Thymus (tissue), 11 donors: ENCODE measurements around the gene TANGO6. TPM values are rescaled to one million over a fixed set of nuclear protein-coding genes. Genes with fewer than 3 reads are reported as not detected.

Experiments used
- DNase-seq, 9 donors: peaks; one replicate each; pipeline ENCODE4 v3.0.0-alpha.2; 2013; ENCODE audit warnings: low spot score in 9 of 9, low read depth in 6 of 9, missing footprints in 1 of 9
- H3K27ac ChIP-seq, 2 donors: one replicate each; pipeline ENCODE4 v1.5.1; 2013; ENCODE audit warnings: control low read depth in 1 of 2, low read depth in 1 of 2, low read length in 1 of 2, mild to moderate bottlenecking in 1 of 2, moderate library complexity in 1 of 2
- H3K27me3 ChIP-seq, 2 donors: one replicate each; pipeline ENCODE4 v1.5.1; 2013; ENCODE audit warnings: low read length in 1 of 2; ENCODE audit not compliant: control insufficient read depth in 2 of 2, insufficient read depth in 1 of 2
- H3K36me3 ChIP-seq, 2 donors: one replicate each; pipeline ENCODE4 v1.5.1; 2013; ENCODE audit warnings: low read length in 1 of 2, mild to moderate bottlenecking in 1 of 2, moderate library complexity in 1 of 2; ENCODE audit not compliant: control insufficient read depth in 2 of 2, insufficient read depth in 2 of 2
- H3K4me1 ChIP-seq, 2 donors: one replicate each; pipeline ENCODE4 v1.5.1; 2013; ENCODE audit warnings: low read length in 2 of 2; ENCODE audit not compliant: control insufficient read depth in 2 of 2, insufficient read depth in 2 of 2
- H3K4me3 ChIP-seq, 2 donors: one replicate each; pipeline ENCODE4 v1.5.1; 2013; ENCODE audit warnings: low read length in 2 of 2, control low read depth in 1 of 2, mild to moderate bottlenecking in 1 of 2
- H3K9me3 ChIP-seq, 2 donors: one replicate each; pipeline ENCODE4 v1.5.1; 2013; ENCODE audit warnings: low read length in 1 of 2, mild to moderate bottlenecking in 1 of 2; ENCODE audit not compliant: control insufficient read depth in 2 of 2, insufficient read depth in 1 of 2
- WGBS: extraction: QIAGEN DNeasy Blood & Tissue Kit; methylation state at CpG from one replicate; pipeline ENCODE4 v1.1.7; 2013; 5-methylcytosine and 5-hydroxymethylcytosine counted together
- polyA plus RNA-seq: library from polyadenylated mRNA; stranded (reverse); fragments of 200-250 nt; gene quantifications from one replicate; pipeline ENCODE4 v1.2.3, GENCODE V29; 2013
- total RNA-seq: library from RNA; stranded (reverse); fragments of 120-200 nt; gene quantifications from one replicate; pipeline ENCODE4 v1.2.4, GENCODE V29; 2013
- donor health status: healthy.

Gene TANGO6
- total and polyA plus RNA-seq, 2 donors = 3.2 to 9.1 TPM

- WGBS = 89% methylated on average over 5 of the region's 5 CpGs
- Histone ChIP-seq H3K9me3 (no peaks in the 10 kb centered on the region), H3K4me1 (peaks cover 0 to 3% of the 10 kb centered on the region in 2 donors), H3K4me3 (no peak overlapping the region), H3K27me3 (no peaks in the 10 kb centered on the region), H3K27ac (no peak overlapping the region), H3K36me3 (no peaks in the 10 kb centered on the region)
- DNase-seq = no peak
Measured at GRCh38 chr16:69094501-69094900, 251.2 kb downstream of the TANGO6 start.

- Histone ChIP-seq H3K4me3 (no peak overlapping the region), H3K36me3 (no peaks in the 10 kb centered on the region), H3K4me1 (no peaks in the 10 kb centered on the region), H3K9me3 (no peaks in the 10 kb centered on the region), H3K27ac (no peak overlapping the region), H3K27me3 (peaks cover 0 to 2% of the 10 kb centered on the region in 2 donors)
- no peak for DNase-seq
- 94% methylated on average over 6 of the region's 6 CpGs for WGBS
Measured at GRCh38 chr16:69095193-69095592, 251.9 kb downstream of the TANGO6 start.

GRCh38 chr16:69100071-69100691, 256.9 kb downstream of the TANGO6 start:
- 91% methylated on average over 11 of the region's 11 CpGs for WGBS
- no peak for DNase-seq
- Histone ChIP-seq H3K4me3 (no peak overlapping the region), H3K4me1 (no peaks in the 10 kb centered on the region), H3K27me3 (peaks cover 6 to 28% of the 10 kb centered on the region in 2 donors), H3K36me3 (no peaks in the 10 kb centered on the region), H3K27ac (no peak overlapping the region), H3K9me3 (no peaks in the 10 kb centered on the region)

GRCh38 chr16:69105501-69106361, 262.4 kb downstream of the TANGO6 start, which contains the start of gene HAS3:
HAS3 (plus strand) TSS chr16:69105653; CDS start chr16:69109396, 3,743 bp downstream.
- H3K36me3 ChIP-seq = peaks cover 3 to 6% of the 10 kb centered on the region in 2 donors
- peak within 1 kb of the TSS; percentile 22 to 53 for H3K4me3 ChIP-seq
- H3K27ac ChIP-seq = no peak within 1 kb of the TSS
- peaks cover 10 to 28% of the 10 kb centered on the region in 2 donors for H3K4me1 ChIP-seq
- no peaks in the 10 kb centered on the region for H3K9me3 ChIP-seq
- peak in 1 of 9 donors; percentile 62 for DNase-seq
- H3K27me3 ChIP-seq = peaks cover 37 to 66% of the 10 kb centered on the region in 2 donors
- under 1% methylated on average over 80 of the region's 80 CpGs for WGBS

- H3K27ac ChIP-seq = no peak overlapping the region
- H3K4me3 ChIP-seq = peak overlapping the region in 1 of 2 donors; percentile 53
- H3K27me3 ChIP-seq = peaks cover 37 to 66% of the 10 kb centered on the region in 2 donors
- peaks cover 10 to 28% of the 10 kb centered on the region in 2 donors for H3K4me1 ChIP-seq
- H3K9me3 ChIP-seq = no peaks in the 10 kb centered on the region
- DNase-seq = peak in 1 of 9 donors; percentile 31
- H3K36me3 ChIP-seq = peaks cover 3 to 8% of the 10 kb centered on the region in 2 donors
- 2% methylated on average over 55 of the region's 55 CpGs for WGBS
Measured at GRCh38 chr16:69106491-69107315, 263.4 kb downstream of the TANGO6 start.

- Histone ChIP-seq H3K9me3 (no peaks in the 10 kb centered on the region), H3K4me3 (peak overlapping the region in 1 of 2 donors; percentile 4), H3K27me3 (peaks cover 37 to 65% of the 10 kb centered on the region in 2 donors), H3K4me1 (peaks cover 10 to 28% of the 10 kb centered on the region in 2 donors), H3K27ac (no peak overlapping the region), H3K36me3 (peaks cover 3 to 10% of the 10 kb centered on the region in 2 donors)
- 6% methylated on average over 52 of the region's 52 CpGs for WGBS
- DNase-seq = peak in 1 of 9 donors; percentile 30
Measured at GRCh38 chr16:69107316-69107962, 264.1 kb downstream of the TANGO6 start.

- peaks cover 3 to 10% of the 10 kb centered on the region in 2 donors for H3K36me3 ChIP-seq
- DNase-seq = no peak
- no peak overlapping the region for H3K4me3 ChIP-seq
- no peak overlapping the region for H3K27ac ChIP-seq
- H3K4me1 ChIP-seq = peaks cover 10 to 34% of the 10 kb centered on the region in 2 donors
- peaks cover 37 to 60% of the 10 kb centered on the region in 2 donors for H3K27me3 ChIP-seq
- 67% methylated on average over 9 of the region's 9 CpGs for WGBS
- H3K9me3 ChIP-seq = no peaks in the 10 kb centered on the region
Measured at GRCh38 chr16:69108064-69108904, 265.0 kb downstream of the TANGO6 start.

- H3K36me3 ChIP-seq = peaks cover 4 to 12% of the 10 kb centered on the region in 2 donors
- WGBS = 95% methylated on average over 4 of the region's 4 CpGs
- H3K4me3 ChIP-seq = no peak overlapping the region
- no peak overlapping the region for H3K27ac ChIP-seq
- H3K9me3 ChIP-seq = no peaks in the 10 kb centered on the region
- DNase-seq = no peak
- H3K4me1 ChIP-seq = peaks cover 10 to 35% of the 10 kb centered on the region in 2 donors
- H3K27me3 ChIP-seq = peaks cover 37 to 56% of the 10 kb centered on the region in 2 donors
Measured at GRCh38 chr16:69108905-69109252, 265.5 kb downstream of the TANGO6 start.
